HepG2 (cell line): ENCODE measurements around the gene RUSF1. TPM values are rescaled to one million over a fixed set of nuclear protein-coding genes. Genes with fewer than 3 reads are reported as not detected.

Experiments used
- ATF7 ChIP-seq, 2 experiments: fragments of 450-650 bp in 1 of 2; sonication (generic) in 1 of 2; formaldehyde crosslinking in 1 of 2; IDR thresholded peaks; 2 replicates each; pipeline versions ENCODE4 v1.4.0 to v1.6.1; 2016 to 2020; ENCODE audit warnings: antibody characterized with exemption in 1 of 2, mild to moderate bottlenecking in 1 of 2, missing genetic modification reagents in 1 of 2
- CBX5 ChIP-seq: sonication (generic); formaldehyde crosslinking; IDR thresholded peaks from 2 replicates; pipeline ENCODE4 v1.4.0; 2020; ENCODE audit warnings: missing genetic modification reagents, borderline replicate concordance
- CEBPB ChIP-seq: IDR thresholded peaks from 2 replicates; pipeline ENCODE4 v1.6.1; 2011; ENCODE audit warnings: low read depth, low read length, improper control_type of control experiment, borderline replicate concordance
- EZH2 ChIP-seq: conservative IDR thresholded peaks from 2 replicates; pipeline ENCODE4 v1.6.1; 2012; ENCODE audit warnings: mild to moderate bottlenecking, low read depth, low read length, moderate library complexity
- FOXC1 ChIP-seq: sonication (generic); formaldehyde crosslinking; IDR thresholded peaks from 2 replicates; pipeline ENCODE4 v1.8.0; 2022; ENCODE audit warnings: mild to moderate bottlenecking, missing genetic modification reagents, borderline replicate concordance
- GTF2F1 ChIP-seq: fragments of 150-350 bp; IDR thresholded peaks from 2 replicates; pipeline ENCODE4 v1.6.1; 2014; ENCODE audit warnings: low read length
- HMG20A ChIP-seq: IDR thresholded peaks from 2 replicates; pipeline ENCODE4 v1.6.1; 2016; ENCODE audit warnings: borderline replicate concordance
- KDM4B ChIP-seq: sonication (generic); formaldehyde crosslinking; IDR thresholded peaks from 2 replicates; pipeline ENCODE4 v1.4.0; 2020; ENCODE audit warnings: missing genetic modification reagents
- MEF2D ChIP-seq: sonication (generic); formaldehyde crosslinking; IDR thresholded peaks from 2 replicates; pipeline ENCODE4 v1.5.1; 2020; ENCODE audit warnings: mild to moderate bottlenecking, missing genetic modification reagents
- NFE2 ChIP-seq: sonication (generic); formaldehyde crosslinking; IDR thresholded peaks from 2 replicates; pipeline ENCODE4 v1.4.0; 2020; ENCODE audit warnings: missing genetic modification reagents
- NFKBIZ ChIP-seq: IDR thresholded peaks from 2 replicates; pipeline ENCODE4 v1.6.1; 2018; ENCODE audit warnings: missing genetic modification reagents, missing compliant biosample characterization
- SIX1 ChIP-seq: sonication (generic); formaldehyde crosslinking; IDR thresholded peaks from 2 replicates; pipeline ENCODE4 v1.4.0; 2020; ENCODE audit warnings: missing genetic modification reagents, borderline replicate concordance
- SNAI1 ChIP-seq: sonication (generic); formaldehyde crosslinking; IDR thresholded peaks from 2 replicates; pipeline ENCODE4 v1.5.0; 2020; ENCODE audit warnings: mild to moderate bottlenecking, missing genetic modification reagents, borderline replicate concordance
- SOX13 ChIP-seq, 3 experiments: fragments of 450-650 bp in 1 of 3; sonication (generic) in 1 of 3; formaldehyde crosslinking in 1 of 3; IDR thresholded peaks in 2 of 3; conservative IDR thresholded peaks in 1 of 3; 2 replicates each; pipeline versions ENCODE4 v1.5.0 to v1.6.1; 2016 to 2020; ENCODE audit warnings: antibody characterized with exemption in 1 of 3, mild to moderate bottlenecking in 1 of 3, missing compliant biosample characterization in 1 of 3, missing genetic modification reagents in 1 of 3, moderate library complexity in 1 of 3
- ZBTB42 ChIP-seq: sonication (generic); formaldehyde crosslinking; IDR thresholded peaks from 2 replicates; pipeline ENCODE4 v1.5.0; 2020; ENCODE audit warnings: mild to moderate bottlenecking, missing genetic modification reagents
- ZFP37 ChIP-seq: sonication (generic); formaldehyde crosslinking; IDR thresholded peaks from 2 replicates; pipeline ENCODE4 v1.4.0; 2020; ENCODE audit warnings: missing genetic modification reagents, borderline replicate concordance
- ZFP62 ChIP-seq: sonication (generic); formaldehyde crosslinking; IDR thresholded peaks from 2 replicates; pipeline ENCODE4 v1.4.0; 2020; ENCODE audit warnings: missing genetic modification reagents
- ZNF138 ChIP-seq: sonication (generic); formaldehyde crosslinking; IDR thresholded peaks from 2 replicates; pipeline ENCODE4 v1.5.0; 2020; ENCODE audit warnings: mild to moderate bottlenecking, low read depth, missing genetic modification reagents
- ZNF230 ChIP-seq: sonication (generic); formaldehyde crosslinking; IDR thresholded peaks from 2 replicates; pipeline ENCODE4 v1.4.0; 2020; ENCODE audit warnings: mild to moderate bottlenecking, missing genetic modification reagents
- ZNF264 ChIP-seq: sonication (generic); formaldehyde crosslinking; IDR thresholded peaks from 2 replicates; pipeline ENCODE4 v1.4.0; 2020; ENCODE audit warnings: missing genetic modification reagents
- ZNF3 ChIP-seq: IDR thresholded peaks from 2 replicates; pipeline ENCODE4 v1.7.0; 2017; ENCODE audit warnings: inconsistent platforms
- ZNF430 ChIP-seq: sonication (generic); formaldehyde crosslinking; IDR thresholded peaks from 2 replicates; pipeline ENCODE4 v1.9.0; 2021; ENCODE audit warnings: mild to moderate bottlenecking, missing genetic modification reagents
- ZNF530 ChIP-seq: sonication (generic); formaldehyde crosslinking; IDR thresholded peaks from 2 replicates; pipeline ENCODE4 v1.5.0; 2020; ENCODE audit warnings: low read depth, mild to moderate bottlenecking, missing genetic modification reagents
- ZNF569 ChIP-seq: sonication (generic); formaldehyde crosslinking; IDR thresholded peaks from 2 replicates; pipeline ENCODE4 v1.5.0; 2020; ENCODE audit warnings: mild to moderate bottlenecking, missing genetic modification reagents, moderate library complexity, borderline replicate concordance
- ZNF652 ChIP-seq: IDR thresholded peaks from 2 replicates; pipeline ENCODE4 v1.6.1; 2016; ENCODE audit warnings: low read depth, borderline replicate concordance
- ZNF883 ChIP-seq: sonication (generic); formaldehyde crosslinking; IDR thresholded peaks from 2 replicates; pipeline ENCODE4 v1.5.1; 2020; ENCODE audit warnings: mild to moderate bottlenecking, missing genetic modification reagents; ENCODE audit errors: not compliant biosample characterization
- ZNF891 ChIP-seq: sonication (generic); formaldehyde crosslinking; IDR thresholded peaks from 2 replicates; pipeline ENCODE4 v1.5.0; 2020; ENCODE audit warnings: mild to moderate bottlenecking, missing genetic modification reagents
- polyA plus RNA-seq, 8 experiments: library from polyadenylated mRNA; depleted of rRNA in 3 of 8; stranded (reverse) in 7 of 8; unstranded in 1 of 8; fragments of >200 nt; fragmentation: Illumina TruSeq in 4 of 8; extraction: Trizol in 4 of 8; gene quantifications; 2 replicates each; pipeline versions ENCODE4 v1.2.1 to v1.2.3, GENCODE V29; 2011 to 2016; ENCODE audit warnings: low read depth in 4 of 8, missing spikeins in 1 of 8, mixed read lengths in 1 of 8; ENCODE audit not compliant: insufficient read depth in 1 of 8
- total RNA-seq, 5 experiments: library from RNA; depleted of rRNA; stranded (reverse); fragments of >200 nt; fragmentation: Illumina TruSeq; extraction: Trizol; gene quantifications; 2 replicates each; pipeline ENCODE4 v1.2.3, GENCODE V29; 2016; ENCODE audit warnings: low read depth in 1 of 5
- TF ChIP-seq, protein P1 (sequence below): sonication (generic); formaldehyde crosslinking; IDR thresholded peaks from 2 replicates; pipeline ENCODE4 v1.5.1; 2020; ENCODE audit warnings: mild to moderate bottlenecking, missing genetic modification reagents, borderline replicate concordance
- TF ChIP-seq, protein P2 (sequence below): sonication (generic); formaldehyde crosslinking; IDR thresholded peaks from 2 replicates; pipeline ENCODE4 v1.4.0; 2020; ENCODE audit warnings: missing genetic modification reagents

The RUSF1 gene
- total and polyA plus RNA-seq, 2 of the 13 experiments (the other 11 are each of a cell fraction or from before 2014, with no cell fraction given) = 40.8 to 50.2 TPM

DNA sequence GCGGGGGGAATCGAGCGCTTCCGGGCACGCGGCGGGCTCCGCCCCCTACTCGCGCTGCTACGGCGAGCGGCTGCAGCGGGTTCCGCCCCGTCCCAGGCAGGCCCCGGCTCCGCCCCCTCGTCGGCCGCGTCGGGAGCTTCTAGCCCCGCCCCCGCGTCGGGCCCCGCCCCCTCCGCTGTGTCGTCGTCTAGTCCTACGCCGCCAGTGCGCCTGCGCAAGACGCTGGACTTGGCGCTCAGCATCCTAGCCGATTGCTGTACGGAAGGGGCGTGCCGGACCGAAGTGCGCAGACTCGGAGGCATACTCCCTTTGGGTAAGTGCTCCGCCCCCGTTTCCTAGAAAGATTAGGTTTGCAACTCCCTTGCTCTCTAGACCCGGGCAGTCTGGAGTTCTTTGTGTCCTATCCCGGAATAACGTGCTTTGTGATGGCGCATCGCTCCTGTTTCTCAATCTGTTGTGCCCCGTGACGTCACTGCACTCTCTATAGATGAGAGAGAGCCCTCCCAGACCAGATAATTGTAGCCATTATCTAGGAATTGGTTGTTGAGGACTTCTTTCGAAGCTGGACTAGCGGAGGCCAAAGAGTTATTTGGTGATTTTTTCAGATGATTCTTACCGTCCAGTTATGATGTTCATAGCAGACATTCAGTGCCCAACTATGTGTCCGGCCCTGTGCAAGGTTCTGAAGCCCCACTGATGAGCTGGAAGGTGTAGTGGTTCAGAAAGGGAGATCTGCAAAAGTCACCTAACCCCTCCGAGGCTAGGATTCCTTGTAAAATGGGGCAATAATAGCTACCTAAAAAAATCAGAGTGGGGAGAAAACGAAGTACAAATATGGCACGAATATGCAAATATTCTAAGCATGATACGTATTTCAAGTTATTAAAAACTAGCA lies 48.3 kb downstream of the RUSF1 start (continued):
- TF ChIP-seq SOX13 (IDR thresholded peaks at IDR 0.05) (no peak), SOX13 (CRISPR knock-in tag; conservative IDR thresholded peaks at IDR 0.05 in 1 of 2, IDR thresholded peaks at IDR 0.05 in 1 of 2) (peak in 1 of 2 experiments; percentile 18; a peak in 1 of 4 replicates), ZNF230 (CRISPR knock-in tag) (no peak), ZNF430 (no peak), ZNF138 (no peak), CBX5 (CRISPR knock-in tag) (0 out of 2 replicates have a peak, but pooled peaks have one; percentile 12), CEBPB (peak; percentile 21; the same call in 1 of the 2 replicates), ZNF891 (CRISPR knock-in tag) (no peak), EZH2 (no peak), SIX1 (no peak), ZFP62 (CRISPR knock-in tag) (no peak), FOXC1 (CRISPR knock-in tag) (no peak), ZBTB42 (CRISPR knock-in tag) (no peak), ZNF3 (CRISPR knock-in tag) (no peak; the same call in 1 of the 2 replicates), ZNF530 (CRISPR knock-in tag) (no peak), ZNF883 (CRISPR knock-in tag) (no peak), ZNF569 (no peak), NFE2 (CRISPR knock-in tag) (no peak), SNAI1 (CRISPR knock-in tag) (no peak), ATF7 (IDR thresholded peaks at IDR 0.05) (peak; percentile 75), ATF7 (CRISPR knock-in tag; IDR thresholded peaks at IDR 0.05) (no peak), GTF2F1 (no peak), ZNF652 (no peak), KDM4B (no peak), ZFP37 (CRISPR knock-in tag) (no peak), HMG20A (peak; percentile 30; the same call in 1 of the 2 replicates), ZNF264 (0 out of 2 replicates have a peak, but pooled peaks have one; percentile 16), MEF2D (no peak; the same call in 1 of the 2 replicates), NFKBIZ (CRISPR knock-in tag) (peak; percentile 11; the same call in 1 of the 2 replicates)
- TF ChIP-seq, protein P1, sequence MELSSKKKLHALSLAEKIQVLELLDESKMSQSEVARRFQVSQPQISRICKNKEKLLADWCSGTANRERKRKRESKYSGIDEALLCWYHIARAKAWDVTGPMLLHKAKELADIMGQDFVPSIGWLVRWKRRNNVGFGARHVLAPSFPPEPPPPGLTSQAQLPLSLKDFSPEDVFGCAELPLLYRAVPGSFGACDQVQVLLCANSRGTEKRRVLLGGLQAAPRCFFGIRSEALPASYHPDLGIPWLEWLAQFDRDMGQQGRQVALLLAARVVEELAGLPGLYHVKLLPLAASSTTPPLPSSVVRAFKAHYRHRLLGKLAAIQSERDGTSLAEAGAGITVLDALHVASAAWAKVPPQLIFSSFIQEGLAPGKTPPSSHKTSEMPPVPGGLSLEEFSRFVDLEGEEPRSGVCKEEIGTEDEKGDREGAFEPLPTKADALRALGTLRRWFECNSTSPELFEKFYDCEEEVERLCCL (CRISPR knock-in tag) = no peak
- TF ChIP-seq, protein P2, sequence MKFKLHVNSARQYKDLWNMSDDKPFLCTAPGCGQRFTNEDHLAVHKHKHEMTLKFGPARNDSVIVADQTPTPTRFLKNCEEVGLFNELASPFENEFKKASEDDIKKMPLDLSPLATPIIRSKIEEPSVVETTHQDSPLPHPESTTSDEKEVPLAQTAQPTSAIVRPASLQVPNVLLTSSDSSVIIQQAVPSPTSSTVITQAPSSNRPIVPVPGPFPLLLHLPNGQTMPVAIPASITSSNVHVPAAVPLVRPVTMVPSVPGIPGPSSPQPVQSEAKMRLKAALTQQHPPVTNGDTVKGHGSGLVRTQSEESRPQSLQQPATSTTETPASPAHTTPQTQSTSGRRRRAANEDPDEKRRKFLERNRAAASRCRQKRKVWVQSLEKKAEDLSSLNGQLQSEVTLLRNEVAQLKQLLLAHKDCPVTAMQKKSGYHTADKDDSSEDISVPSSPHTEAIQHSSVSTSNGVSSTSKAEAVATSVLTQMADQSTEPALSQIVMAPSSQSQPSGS (CRISPR knock-in tag) = no peak
